Measurements from ENCODE around the gene NXT1.

GRCh38 chr20:23317081-23317480, 33.5 kb upstream of the NXT1 start:
- TF ChIP-seq CEBPB (IDR thresholded peaks at IDR 0.05; ENCODE audit: low read depth, low read length) (no peak), CTCF (conservative IDR thresholded peaks at IDR 0.05; ENCODE audit: low read depth, low read length) (no peak), POLR2A (IDR thresholded peaks at IDR 0.05; ENCODE audit: low read depth, low read length) (no peak), RFX5 (IDR thresholded peaks at IDR 0.05; ENCODE audit: low read depth, low read length) (no peak), MAZ (IDR thresholded peaks at IDR 0.05; ENCODE audit: borderline replicate concordance, low read depth, low read length) (no peak), MXI1 (IDR thresholded peaks at IDR 0.05; ENCODE audit: borderline replicate concordance, low read depth, low read length) (no peak), RAD21 (IDR thresholded peaks at IDR 0.05; ENCODE audit: low read length) (no peak), BHLHE40 (IDR thresholded peaks at IDR 0.05; ENCODE audit: low read depth, low read length) (no peak), MAFK (IDR thresholded peaks at IDR 0.05; ENCODE audit: low read depth, low read length) (no peak)

Measured in IMR-90 (cell line).